ENCODE results near the gene S100Z.
A peak's percentile ranks its signal among the peaks of the same experiment; 100 is the strongest.

- peak in 1 of 2 donors; percentile 24 for TF ChIP-seq POLR2A (IDR thresholded peaks at IDR 0.05)
- TF ChIP-seq, protein P1, sequence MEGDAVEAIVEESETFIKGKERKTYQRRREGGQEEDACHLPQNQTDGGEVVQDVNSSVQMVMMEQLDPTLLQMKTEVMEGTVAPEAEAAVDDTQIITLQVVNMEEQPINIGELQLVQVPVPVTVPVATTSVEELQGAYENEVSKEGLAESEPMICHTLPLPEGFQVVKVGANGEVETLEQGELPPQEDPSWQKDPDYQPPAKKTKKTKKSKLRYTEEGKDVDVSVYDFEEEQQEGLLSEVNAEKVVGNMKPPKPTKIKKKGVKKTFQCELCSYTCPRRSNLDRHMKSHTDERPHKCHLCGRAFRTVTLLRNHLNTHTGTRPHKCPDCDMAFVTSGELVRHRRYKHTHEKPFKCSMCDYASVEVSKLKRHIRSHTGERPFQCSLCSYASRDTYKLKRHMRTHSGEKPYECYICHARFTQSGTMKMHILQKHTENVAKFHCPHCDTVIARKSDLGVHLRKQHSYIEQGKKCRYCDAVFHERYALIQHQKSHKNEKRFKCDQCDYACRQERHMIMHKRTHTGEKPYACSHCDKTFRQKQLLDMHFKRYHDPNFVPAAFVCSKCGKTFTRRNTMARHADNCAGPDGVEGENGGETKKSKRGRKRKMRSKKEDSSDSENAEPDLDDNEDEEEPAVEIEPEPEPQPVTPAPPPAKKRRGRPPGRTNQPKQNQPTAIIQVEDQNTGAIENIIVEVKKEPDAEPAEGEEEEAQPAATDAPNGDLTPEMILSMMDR (IDR thresholded peaks at IDR 0.05): no peak
Measured at GRCh38 chr5:76819851-76820525, 29.8 kb upstream of the S100Z start.
